NCI-H524 (cell line): Measurements from ENCODE around the gene NOS1.
"Not testable (repeated sequence)": the region's sequence is repeated elsewhere in the genome, so short reads cannot be mapped to it uniquely, and the experiment has no call there.

Experiments
- DNase-seq, 2 experiments: peaks; one replicate each; lab custom pipeline; 2025; lab: John Stamatoyannopoulos, UW

Gene NOS1

DNA sequence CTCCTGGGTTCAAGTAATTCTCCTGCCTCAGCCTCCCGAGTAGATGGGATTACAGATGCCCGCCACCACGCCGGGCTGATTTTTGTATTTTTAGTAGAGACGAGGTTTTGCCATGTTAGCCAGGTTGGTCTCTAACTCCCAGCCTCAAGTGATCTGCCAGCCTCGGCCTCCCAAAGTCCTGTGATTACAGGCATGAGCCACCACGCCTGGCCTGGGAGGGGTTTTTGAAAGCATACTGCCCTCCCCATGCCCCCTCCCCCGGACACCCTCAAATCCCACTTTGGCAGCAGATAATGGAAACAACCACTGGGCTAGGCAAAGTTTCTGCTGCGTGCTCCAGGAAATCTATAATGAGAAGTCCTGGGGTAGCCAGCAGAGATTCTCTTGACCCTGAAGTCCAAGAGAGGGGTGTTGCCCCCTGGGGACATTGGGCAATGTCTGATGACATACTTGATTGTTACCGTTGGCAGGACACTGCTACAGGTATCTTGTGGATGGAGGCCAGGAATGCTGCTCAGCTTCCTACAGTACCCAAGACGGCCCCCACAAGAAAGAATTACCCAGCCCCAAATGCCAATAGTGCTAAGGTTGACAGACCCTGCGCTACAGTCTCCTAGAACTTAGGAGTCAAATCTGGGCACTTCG lies 152.5 kb downstream of the NOS1 start:
- no peak for DNase-seq

GRCh38 chr12:117208206-117208605 lies 153.2 kb downstream of the NOS1 start:
- no peak for DNase-seq

GRCh38 chr12:117207675-117208074 lies 153.8 kb downstream of the NOS1 start:
- DNase-seq: no peak

- no peak for DNase-seq
These were observed 158.9 kb downstream of the NOS1 start for GRCh38 chr12:117202556-117202955.

DNA sequence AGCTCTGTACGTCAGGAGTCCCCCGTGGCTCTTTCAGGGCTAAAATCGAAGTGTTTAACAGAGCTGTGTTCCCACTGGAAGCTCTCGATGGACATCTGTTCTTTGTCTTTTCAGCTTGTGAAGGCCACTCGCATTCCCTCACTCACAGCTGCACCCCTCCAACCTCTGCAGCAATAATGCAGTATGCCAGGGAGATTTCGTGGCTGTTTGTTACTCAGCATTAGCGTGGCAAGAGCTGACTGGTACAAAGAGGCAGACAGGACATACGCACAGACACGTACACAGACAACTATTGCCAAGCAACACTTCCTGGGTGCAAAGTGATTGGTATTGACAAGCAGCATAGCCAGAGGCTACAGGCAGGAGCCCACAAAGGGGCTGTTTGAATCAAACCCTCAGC lies 159.4 kb downstream of the NOS1 start:
- DNase-seq: no peak

GRCh38 chr12:117199956-117200744 lies 161.3 kb downstream of the NOS1 start:
- not testable (repeated sequence) for DNase-seq

- not testable (repeated sequence) for DNase-seq
These were observed 165.1 kb downstream of the NOS1 start for GRCh38 chr12:117196334-117196733.

GRCh38 chr12:117195027-117195426 lies 166.4 kb downstream of the NOS1 start:
- not testable (repeated sequence) for DNase-seq

GRCh38 chr12:117193903-117194302 lies 167.5 kb downstream of the NOS1 start:
- DNase-seq: no peak

- DNase-seq: not testable (repeated sequence)
These were observed 168.8 kb downstream of the NOS1 start for GRCh38 chr12:117192581-117192980.

- DNase-seq: no peak
These were observed 169.4 kb downstream of the NOS1 start for GRCh38 chr12:117192057-117192456.

DNA sequence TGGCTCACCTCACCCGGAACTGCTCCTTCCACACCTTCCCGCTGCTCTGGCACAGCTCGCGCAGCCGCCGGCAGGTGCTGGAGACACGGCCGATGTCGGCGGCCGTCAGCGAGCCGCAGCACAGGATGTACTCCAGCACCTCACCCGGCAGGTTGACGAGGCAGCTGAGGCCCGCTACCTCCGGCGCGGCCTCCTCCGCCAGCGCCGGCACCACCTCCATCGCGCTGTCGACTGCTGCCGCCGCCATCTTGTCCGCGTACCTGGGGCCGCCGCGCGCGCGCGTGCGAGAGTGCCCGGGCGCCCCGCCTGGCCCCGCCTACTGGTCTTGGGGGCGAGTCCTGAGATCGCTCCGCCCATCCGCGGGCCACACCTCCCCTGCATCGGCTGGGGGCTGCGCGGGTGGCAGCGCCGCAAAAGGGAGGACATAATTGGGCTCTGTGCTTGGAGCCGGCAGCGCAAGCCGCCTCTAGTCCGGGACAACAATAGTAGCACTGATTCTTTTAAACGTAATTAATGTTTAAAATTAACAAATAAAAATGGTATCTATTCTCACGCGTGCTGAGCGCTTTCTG lies 171.1 kb downstream of the NOS1 start, which contains the start of gene FBXO21:
FBXO21 (minus strand) TSS at position 261 of the 572 bp plus-strand sequence; CDS start at position 247, 14 bp downstream.
- DNase-seq: peak; percentile 76 to 86

- peak in 1 of 2 experiments; percentile 41 for DNase-seq
These were observed 171.7 kb downstream of the NOS1 start for GRCh38 chr12:117189725-117190209.

DNA sequence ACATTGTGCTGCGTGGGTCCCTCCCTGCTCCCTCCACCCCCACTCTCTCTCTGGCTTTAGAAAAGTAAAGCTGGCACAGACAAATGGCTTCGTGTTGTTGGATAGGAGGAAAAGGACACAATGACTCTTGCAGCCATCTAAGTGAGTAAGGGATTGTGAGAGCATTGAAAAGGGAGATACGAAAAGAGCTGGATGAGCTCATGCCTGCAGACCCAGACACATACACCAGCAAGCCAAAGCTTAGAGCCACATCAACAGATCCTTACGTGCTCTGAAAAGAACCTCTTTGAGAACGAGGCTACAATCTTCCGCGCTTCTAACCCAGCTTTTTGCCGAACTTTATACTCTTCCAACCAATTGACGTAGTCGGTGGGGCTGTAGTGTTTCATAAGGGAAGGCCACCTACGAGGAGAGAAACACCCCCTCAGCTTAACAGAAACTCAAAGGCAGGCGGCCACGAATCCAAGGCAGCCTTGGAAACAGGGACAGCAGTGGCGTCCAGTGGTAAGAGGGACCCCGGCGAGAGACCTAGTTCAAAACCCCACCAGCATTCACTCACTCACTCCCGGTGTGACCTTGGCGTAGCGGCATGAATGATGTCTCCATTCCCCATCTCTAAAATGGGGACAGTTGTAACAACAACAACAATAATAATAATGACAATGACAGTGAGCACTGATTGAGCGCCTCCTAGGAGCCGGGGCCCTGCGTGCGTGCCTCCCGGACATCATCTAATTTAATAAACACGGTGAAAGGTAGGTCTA lies 172.3 kb downstream of the NOS1 start:
- no peak for DNase-seq

DNA sequence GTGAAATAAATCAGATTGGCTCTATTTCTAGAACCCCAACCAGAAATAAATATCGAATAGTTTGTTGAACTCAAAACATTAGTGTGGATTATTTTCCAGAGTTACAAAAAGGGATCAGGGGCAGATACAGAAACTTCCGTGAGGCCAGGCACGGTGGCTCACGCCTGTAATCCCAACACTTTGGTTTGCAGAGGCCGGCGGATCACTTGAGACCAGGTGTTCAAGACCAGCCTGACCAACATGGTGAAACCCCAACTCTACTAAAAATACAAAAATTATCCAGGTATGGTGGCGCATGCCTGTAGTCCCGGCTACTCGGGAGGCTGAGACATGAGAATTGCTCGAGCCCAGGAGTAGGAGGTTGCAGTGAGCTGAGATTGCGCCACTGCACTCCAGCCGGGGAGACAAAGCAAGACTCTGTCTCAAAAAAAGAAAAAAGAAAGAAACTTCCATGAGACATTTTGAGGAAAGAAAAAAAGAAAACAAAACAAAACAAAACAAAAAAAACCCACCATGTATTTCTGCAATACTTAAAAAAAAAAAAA lies 173.2 kb downstream of the NOS1 start:
- no peak for DNase-seq

DNA sequence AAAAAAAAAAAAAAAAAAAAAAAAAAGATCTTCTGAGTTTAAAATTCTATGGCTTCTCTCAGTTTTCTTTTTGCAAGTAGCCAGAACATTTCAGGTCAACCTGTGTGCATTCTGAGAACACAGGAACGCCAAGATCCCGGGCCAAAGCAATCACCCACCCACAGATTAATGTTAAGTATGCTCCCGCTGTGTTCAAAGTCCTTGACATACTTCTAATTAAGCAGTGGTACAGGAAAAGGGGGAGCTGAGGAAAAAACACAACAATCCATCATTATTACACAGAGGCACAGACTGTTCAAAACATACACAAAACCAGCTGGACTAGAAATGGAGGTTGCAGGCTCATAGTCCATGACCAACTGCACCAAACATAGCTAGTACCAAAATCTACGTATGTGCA lies 174.0 kb downstream of the NOS1 start:
- no peak for DNase-seq

GRCh38 chr12:117182866-117183265 lies 178.6 kb downstream of the NOS1 start:
- DNase-seq: no peak

GRCh38 chr12:117181468-117181843 lies 180.0 kb downstream of the NOS1 start:
- DNase-seq: not testable (repeated sequence)

DNA sequence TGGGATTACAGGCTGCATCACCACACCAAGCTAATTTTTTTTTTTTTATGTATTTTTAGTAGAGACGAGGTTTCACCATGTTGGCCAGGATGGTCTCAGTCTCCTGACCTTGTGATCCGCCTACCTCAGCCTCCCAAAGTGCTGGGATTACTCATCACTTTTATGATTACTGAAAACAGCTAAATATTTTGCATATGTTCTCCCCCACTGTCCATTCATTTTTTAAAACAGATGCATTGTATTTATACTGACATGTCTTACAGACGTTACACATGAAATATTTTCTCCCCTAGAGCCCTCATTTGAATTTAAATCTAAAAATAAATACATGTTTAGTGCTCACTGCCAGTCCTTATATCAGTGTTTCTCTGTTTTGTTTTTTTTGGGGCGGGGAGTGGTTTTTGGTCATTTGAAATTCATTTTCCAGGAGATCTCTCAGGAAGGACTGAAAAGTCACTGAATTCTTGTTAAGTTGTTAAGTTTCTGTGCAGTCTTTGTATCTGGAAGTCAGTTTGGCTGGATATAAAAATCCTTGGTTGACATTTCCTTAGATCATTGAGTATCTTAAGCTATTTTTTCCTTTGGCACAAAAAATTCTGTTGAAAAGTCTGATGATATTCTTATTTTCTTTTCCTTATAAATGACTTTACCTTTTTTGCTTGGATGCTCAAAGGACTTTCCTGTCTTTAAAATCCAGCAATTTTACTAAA lies 180.5 kb downstream of the NOS1 start:
- DNase-seq: no peak

GRCh38 chr12:117178745-117179144 lies 182.7 kb downstream of the NOS1 start:
- no peak for DNase-seq

DNA sequence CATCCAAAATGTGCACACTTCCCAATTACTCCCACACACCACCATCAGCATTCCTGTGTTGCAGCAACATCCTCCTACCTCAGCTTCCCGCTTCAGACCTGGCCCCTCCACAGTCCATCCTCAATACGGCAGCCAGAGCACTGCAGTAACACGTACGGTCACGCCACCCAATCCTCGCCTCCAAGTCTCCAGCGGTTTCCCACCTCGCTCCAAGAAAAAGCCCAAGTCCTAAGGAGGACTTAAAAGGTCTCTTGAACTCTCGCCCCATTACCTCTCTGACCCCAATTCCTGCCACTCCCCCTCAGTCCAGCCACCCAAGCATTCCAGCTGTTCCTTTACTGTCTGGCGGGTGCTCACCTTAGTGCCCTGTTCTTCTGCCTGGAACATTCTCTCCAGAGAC lies 183.1 kb downstream of the NOS1 start:
- no peak for DNase-seq
